Upper lobe of left lung (tissue), 4 donors: Measurements from ENCODE around the gene LMLN.

Source experiments
- CTCF ChIP-seq, 6 experiments: fragments of 450-650 bp in 4 of 6; fragments of 200-600 bp in 2 of 6; sonication (generic) in 2 of 6; IDR thresholded peaks; one replicate each; pipeline ENCODE4 v1.5.1; 2016 to 2019; ENCODE audit warnings: antibody characterized with exemption in 6 of 6
- EP300 ChIP-seq, 4 donors: sonication (generic); formaldehyde crosslinking; IDR thresholded peaks; one replicate each; pipeline ENCODE4 v1.5.1; 2017; ENCODE audit warnings: antibody characterized with exemption in 4 of 4, control low read depth in 2 of 4
- POLR2A ChIP-seq, 4 donors: fragments of 450-650 bp; IDR thresholded peaks; one replicate each; pipeline ENCODE4 v1.5.1; 2016 to 2017; ENCODE audit warnings: antibody characterized with exemption in 4 of 4, mild to moderate bottlenecking in 2 of 4
- POLR2AphosphoS5 ChIP-seq, 2 donors: sonication (generic); formaldehyde crosslinking; IDR thresholded peaks; one replicate each; pipeline ENCODE4 v1.5.1; 2017; ENCODE audit warnings: antibody characterized with exemption in 2 of 2

GRCh38 chr3:197994736-197995135 lies 34.7 kb downstream of the LMLN start:
- TF ChIP-seq CTCF (IDR thresholded peaks at IDR 0.05) (no peak), POLR2A (IDR thresholded peaks at IDR 0.05) (no peak), EP300 (IDR thresholded peaks at IDR 0.05) (no peak), POLR2AphosphoS5 (IDR thresholded peaks at IDR 0.05) (no peak)
